Endothelial cell of umbilical vein (primary cell): ENCODE measurements around the gene ITGB8. TPM values are rescaled to one million over a fixed set of nuclear protein-coding genes. Genes with fewer than 3 reads are reported as not detected.

Experiments used
- BruUV-seq: library from RNA; stranded (reverse); fragments of 400-500 nt; replicated peaks from 2 replicates; lab custom pipeline; 2021; lab: Mats Ljungman, UMichigan
- CTCF ChIA-PET: fragments of 300-600, 350-600 bp; sonication (Branson Sonifier 250); formaldehyde crosslinking; loops from one replicate; lab custom pipeline; 2021; ENCODE audit warnings: antibody characterized with exemption, inconsistent platforms; lab: Charles Lee
- POLR2A ChIA-PET: fragments of 300-600, 350-600 bp; sonication (Branson Sonifier 250); formaldehyde crosslinking; loops from one replicate; lab custom pipeline; 2021; ENCODE audit warnings: antibody characterized with exemption, inconsistent platforms; lab: Charles Lee
- DNase-seq: peaks from one replicate; pipeline ENCODE4 v3.0.0-alpha.2; 2011; ENCODE audit warnings: low read depth, low spot score
- FAIRE-seq: peaks from 2 replicates; lab custom pipeline; 2011; peaks lifted over from hg19 to GRCh38; lab: Jason Lieb, UNC
- H2AFZ ChIP-seq: 2 replicates; pipeline ENCODE4 v1.6.0; 2012; ENCODE audit warnings: low read depth, low read length, control low read depth, inconsistent platforms
- H3K27ac ChIP-seq: 2 replicates; pipeline ENCODE4 v1.5.1; 2011; ENCODE audit warnings: low read depth, mild to moderate bottlenecking, control low read depth, low read length, moderate library complexity; ENCODE audit not compliant: insufficient read depth
- H3K27me3 ChIP-seq, 2 experiments: 2 replicates each; pipeline versions ENCODE4 v1.6.0 to v1.6.1; 2011; ENCODE audit warnings: low read length in 2 of 2, mixed read lengths in 1 of 2; ENCODE audit not compliant: control insufficient read depth in 2 of 2, insufficient read depth in 2 of 2
- H3K36me3 ChIP-seq, 2 experiments: 2 replicates in 1 of 2; 3 replicates in 1 of 2; pipeline ENCODE4 v1.5.1; 2011; ENCODE audit warnings: low read length in 2 of 2, mild to moderate bottlenecking in 1 of 2, moderate library complexity in 1 of 2; ENCODE audit not compliant: control insufficient read depth in 2 of 2, insufficient read depth in 2 of 2; ENCODE audit errors: extremely low read depth in 1 of 2
- H3K4me1 ChIP-seq: 3 replicates; pipeline ENCODE4 v1.5.1; 2011; ENCODE audit warnings: mild to moderate bottlenecking, low read length; ENCODE audit not compliant: control insufficient read depth, insufficient read depth; ENCODE audit errors: extremely low read depth
- H3K4me2 ChIP-seq: 2 replicates; pipeline ENCODE4 v1.6.1; 2011; ENCODE audit warnings: low read length, control low read depth, mixed read lengths; ENCODE audit not compliant: insufficient read depth
- H3K4me3 ChIP-seq, 3 experiments: fragments of 200-600 bp in 1 of 3; sonication (generic), shearing (Covaris generic) in 1 of 3; replicated peaks in 1 of 3; 2 replicates each; pipeline ENCODE4 v1.5.1; 2011 to 2016; ENCODE audit warnings: control low read depth in 3 of 3, low read length in 3 of 3, mild to moderate bottlenecking in 2 of 3, inconsistent platforms in 1 of 3, low read depth in 1 of 3, moderate library complexity in 1 of 3; ENCODE audit not compliant: insufficient read depth in 1 of 3
- H3K79me2 ChIP-seq: 2 replicates; pipeline ENCODE4 v1.6.0; 2012; ENCODE audit warnings: low read length, inconsistent platforms; ENCODE audit not compliant: control insufficient read depth, insufficient read depth
- H3K9ac ChIP-seq: replicated peaks from 2 replicates; pipeline ENCODE3; 2011; ENCODE audit warnings: low read length, control low read depth; ENCODE audit not compliant: insufficient read depth; ENCODE audit errors: extremely low read depth
- H3K9me1 ChIP-seq: replicated peaks from 3 replicates; pipeline ENCODE4 v1.6.0; 2011; ENCODE audit warnings: mild to moderate bottlenecking, low read length; ENCODE audit not compliant: control insufficient read depth, insufficient read depth; ENCODE audit errors: extremely low read depth
- H3K9me3 ChIP-seq: replicated peaks from 2 replicates; pipeline ENCODE4 v1.5.1; 2012; ENCODE audit warnings: low read length, inconsistent platforms; ENCODE audit not compliant: control insufficient read depth, insufficient read depth
- H4K20me1 ChIP-seq: replicated peaks from 2 replicates; pipeline ENCODE3; 2011; ENCODE audit warnings: mild to moderate bottlenecking, low read length; ENCODE audit not compliant: control insufficient read depth, insufficient read depth; ENCODE audit errors: extremely low read depth
- CTCF ChIP-seq, 2 donors: IDR thresholded peaks; 1 replicate in 1 of 2; 2 replicates in 1 of 2; pipeline ENCODE4 v1.5.1; 2011; ENCODE audit warnings: low read length in 2 of 2, mild to moderate bottlenecking in 2 of 2, moderate library complexity in 2 of 2, control low read depth in 1 of 2, inconsistent platforms in 1 of 2, low read depth in 1 of 2; ENCODE audit not compliant: insufficient read depth in 1 of 2; ENCODE audit errors: extremely low read depth in 1 of 2
- EZH2 ChIP-seq: IDR thresholded peaks from 2 replicates; pipeline ENCODE4 v1.6.1; 2012; ENCODE audit warnings: borderline replicate concordance, low read depth, mild to moderate bottlenecking, moderate library complexity, low read length, inconsistent platforms; ENCODE audit not compliant: severe bottlenecking
- FOS ChIP-seq: IDR thresholded peaks from 2 replicates; pipeline ENCODE4 v1.6.1; 2011; ENCODE audit warnings: mild to moderate bottlenecking, low read length, moderate library complexity, borderline replicate concordance; ENCODE audit not compliant: insufficient read depth
- GATA2 ChIP-seq: IDR thresholded peaks from 2 replicates; pipeline ENCODE4 v1.7.0; 2011; ENCODE audit warnings: low read depth, mild to moderate bottlenecking, moderate library complexity, mixed read lengths, low read length; ENCODE audit not compliant: insufficient read length, insufficient read depth
- JUN ChIP-seq: IDR thresholded peaks from 2 replicates; pipeline ENCODE4 v1.6.1; 2011; ENCODE audit warnings: borderline replicate concordance, low read depth; ENCODE audit not compliant: insufficient read length, insufficient read depth
- MAX ChIP-seq: IDR thresholded peaks from 2 replicates; pipeline ENCODE4 v1.6.1; 2011; ENCODE audit not compliant: insufficient read depth, insufficient read length
- MYC ChIP-seq: IDR thresholded peaks from one replicate; pipeline ENCODE4 v1.6.1; 2011; ENCODE audit warnings: mild to moderate bottlenecking, low read depth, low read length
- POLR2A ChIP-seq: IDR thresholded peaks from 2 replicates; pipeline ENCODE4 v1.6.1; 2012; ENCODE audit warnings: low read depth, mild to moderate bottlenecking, control low read depth, low read length
- POLR2AphosphoS5 ChIP-seq: IDR thresholded peaks from 2 replicates; pipeline ENCODE4 v1.6.1; 2012; ENCODE audit warnings: low read depth, mild to moderate bottlenecking, control low read depth, low read length, moderate library complexity; ENCODE audit not compliant: insufficient read depth
- dilution Hi-C: fragments of 300-500 bp; cut with MboI; formaldehyde crosslinking; loops from one replicate; pipeline ENCODE4 v1.15.0; 2019; ENCODE audit warnings: low sequenced_read_pairs; ENCODE audit not compliant: extremely low pct_ligation_motif_present
- intact Hi-C: fragments of 100-400 bp; cut with micrococcal nuclease; formaldehyde crosslinking; loops from one replicate; pipeline ENCODE4 v1.10.0; 2022
- polyA plus RNA-seq, 4 experiments: library from polyadenylated mRNA; depleted of rRNA in 3 of 4; stranded (reverse) in 3 of 4; unstranded in 1 of 4; fragments of >200 nt; gene quantifications; 2 replicates each; pipeline versions ENCODE4 v1.2.1 to v1.2.3, GENCODE V29; 2011 to 2012; ENCODE audit warnings: missing spikeins in 1 of 4
- total RNA-seq: library from RNA; stranded (reverse); gene quantifications from 2 replicates; pipeline ENCODE4 v1.2.3, GENCODE V29; 2021

The ITGB8 gene
- total and polyA plus RNA-seq, 2 donors (not counting 3 experiments of a cell fraction or from before 2014, with no cell fraction given), result 2.9 to 8.2 TPM

- H3K4me3 ChIP-seq, result no peak overlapping the region
- no peaks in the 10 kb centered on the region for H3K9me1 ChIP-seq
- TF ChIP-seq MAX (no peak), POLR2A (no peak), MYC (no peak), GATA2 (no peak), EZH2 (no peak), JUN (no peak), CTCF (IDR thresholded peaks at IDR 0.05; ENCODE audit: extremely low read depth in 1 of 2, insufficient read depth in 1 of 2, low read depth in 1 of 2, low read length in 2 of 2) (no peak), POLR2AphosphoS5 (no peak), FOS (no peak)
- H2AFZ ChIP-seq, result no peak overlapping the region
- H3K9ac ChIP-seq, result no peak overlapping the region
- dilution Hi-C loops, result loop anchor here (25.0 kb wide), 1 partner anchor 108 kb away; the partner anchor contains the start of gene MACC1
- ChIA-PET POLR2A (no interaction called here), CTCF (no interaction called here)
- H3K4me2 ChIP-seq, result no peak overlapping the region
- no peak overlapping the region for H3K27ac ChIP-seq
- BruUV-seq, result no TSS peak
- intact Hi-C loops, result no loop called here
- H3K36me3 ChIP-seq, result no peaks in the 10 kb centered on the region
- H3K9me3 ChIP-seq, result no peaks in the 10 kb centered on the region
- FAIRE-seq, result no peak
- no peaks in the 10 kb centered on the region for H3K27me3 ChIP-seq
- no peaks in the 10 kb centered on the region for H4K20me1 ChIP-seq
- no peaks in the 10 kb centered on the region for H3K4me1 ChIP-seq
- H3K79me2 ChIP-seq, result no peaks in the 10 kb centered on the region
- DNase-seq, result no peak
Measured at GRCh38 chr7:20320322-20320721, 10.4 kb upstream of the ITGB8 start.
